Measurements from ENCODE around the gene THAP11.
"Not testable (repeated sequence)": the region's sequence is repeated elsewhere in the genome, so short reads cannot be mapped to it uniquely, and the experiment has no call there.

The THAP11 gene

GRCh38 chr16:67820608-67821259, 21.4 kb upstream of the THAP11 start:
- no peaks in the 10 kb centered on the region for H3K9me3 Mint-ChIP-seq
- H3K27ac Mint-ChIP-seq = no peak overlapping the region
- H3K36me3 Mint-ChIP-seq = no peaks in the 10 kb centered on the region
- DNase-seq (ENCODE audit: low spot score in 2 of 2) (no peak), ATAC-seq (ENCODE audit: low read depth) (no peak)
- no peaks in the 10 kb centered on the region for H3K27me3 Mint-ChIP-seq
- peaks cover 6% of the 10 kb centered on the region for H3K4me1 Mint-ChIP-seq
- H3K4me3 Mint-ChIP-seq = no peak overlapping the region

DNA sequence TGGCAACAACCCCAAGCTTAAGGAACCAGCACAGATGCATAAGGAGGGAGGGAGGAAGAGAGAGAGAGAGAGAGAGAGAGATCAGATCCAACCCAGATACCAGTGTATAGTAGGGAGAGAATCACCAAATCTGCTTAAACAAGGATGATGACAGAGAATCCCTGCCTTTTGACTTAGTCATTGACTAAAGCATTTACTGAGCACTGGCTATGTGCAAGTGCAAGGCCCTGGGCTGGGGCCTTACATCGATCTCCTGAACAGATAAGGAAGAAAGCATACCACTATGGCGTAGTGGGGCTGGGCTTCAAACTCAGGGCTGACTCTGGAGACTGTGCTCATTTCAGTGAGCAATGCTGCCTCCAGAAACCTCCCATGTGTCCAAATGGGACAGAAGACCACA, 19.6 kb upstream of the THAP11 start:
- Mint-ChIP-seq H3K27ac (no peak overlapping the region), H3K4me3 (no peak overlapping the region), H3K4me1 (peaks cover 2% of the 10 kb centered on the region), H3K36me3 (no peaks in the 10 kb centered on the region), H3K9me3 (no peaks in the 10 kb centered on the region), H3K27me3 (no peaks in the 10 kb centered on the region)
- ATAC-seq (ENCODE audit: low read depth) (no peak), DNase-seq (ENCODE audit: low spot score in 2 of 2) (no peak)

- Mint-ChIP-seq H3K9me3 (no peaks in the 10 kb centered on the region), H3K27me3 (no peaks in the 10 kb centered on the region), H3K27ac (no peak overlapping the region), H3K4me3 (no peak overlapping the region), H3K4me1 (peaks cover 5% of the 10 kb centered on the region), H3K36me3 (peaks cover 4% of the 10 kb centered on the region)
- DNase-seq (ENCODE audit: low spot score in 2 of 2) = no peak
- no peak for ATAC-seq (ENCODE audit: low read depth)
Measured at GRCh38 chr16:67825119-67825518, 17.0 kb upstream of the THAP11 start.

DNA sequence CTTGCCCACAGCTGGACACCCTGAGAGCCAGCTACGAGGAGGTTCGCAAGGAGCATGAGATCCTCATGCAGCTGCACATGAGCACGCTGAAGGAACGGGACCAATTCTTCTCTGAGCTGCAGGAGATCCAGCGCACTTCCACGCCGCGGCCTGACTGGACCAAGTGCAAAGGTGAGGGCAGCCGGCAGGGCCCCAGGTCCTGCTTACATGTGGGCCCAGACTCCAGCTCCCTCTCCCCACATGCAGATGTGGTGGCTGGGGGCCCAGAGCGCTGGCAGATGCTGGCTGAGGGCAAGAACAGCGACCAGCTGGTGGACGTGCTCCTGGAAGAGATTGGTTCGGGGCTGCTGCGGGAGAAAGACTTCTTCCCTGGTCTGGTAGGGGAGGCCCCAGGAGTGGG, 16.2 kb upstream of the THAP11 start:
- H3K27me3 Mint-ChIP-seq = no peaks in the 10 kb centered on the region
- no peaks in the 10 kb centered on the region for H3K9me3 Mint-ChIP-seq
- no peak overlapping the region for H3K27ac Mint-ChIP-seq
- peaks cover 5% of the 10 kb centered on the region for H3K4me1 Mint-ChIP-seq
- no peak for DNase-seq (ENCODE audit: low spot score in 2 of 2)
- H3K36me3 Mint-ChIP-seq = peaks cover 4% of the 10 kb centered on the region
- ATAC-seq (ENCODE audit: low read depth) = no peak
- no peak overlapping the region for H3K4me3 Mint-ChIP-seq

GRCh38 chr16:67828651-67829050, 13.5 kb upstream of the THAP11 start:
- Mint-ChIP-seq H3K4me3 (no peak overlapping the region), H3K9me3 (no peaks in the 10 kb centered on the region), H3K27me3 (no peaks in the 10 kb centered on the region), H3K27ac (no peak overlapping the region), H3K36me3 (peaks cover 4% of the 10 kb centered on the region), H3K4me1 (peaks cover 9% of the 10 kb centered on the region)
- no peak for ATAC-seq (ENCODE audit: low read depth)
- DNase-seq (ENCODE audit: low spot score in 2 of 2) = no peak

GRCh38 chr16:67833030-67833414, 9.1 kb upstream of the THAP11 start:
- Mint-ChIP-seq H3K4me3 (peak overlapping the region; percentile 98), H3K9me3 (no peaks in the 10 kb centered on the region), H3K4me1 (peaks cover 11% of the 10 kb centered on the region), H3K27ac (peak overlapping the region; percentile 88), H3K27me3 (peaks cover 3% of the 10 kb centered on the region), H3K36me3 (peaks cover 6% of the 10 kb centered on the region)
- no peak for ATAC-seq (ENCODE audit: low read depth)
- DNase-seq (ENCODE audit: low spot score in 2 of 2) = no peak

- Mint-ChIP-seq H3K27ac (peak overlapping the region; percentile 88), H3K4me1 (peaks cover 11% of the 10 kb centered on the region)
Measured at GRCh38 chr16:67833415-67834241, 8.5 kb upstream of the THAP11 start.

DNA sequence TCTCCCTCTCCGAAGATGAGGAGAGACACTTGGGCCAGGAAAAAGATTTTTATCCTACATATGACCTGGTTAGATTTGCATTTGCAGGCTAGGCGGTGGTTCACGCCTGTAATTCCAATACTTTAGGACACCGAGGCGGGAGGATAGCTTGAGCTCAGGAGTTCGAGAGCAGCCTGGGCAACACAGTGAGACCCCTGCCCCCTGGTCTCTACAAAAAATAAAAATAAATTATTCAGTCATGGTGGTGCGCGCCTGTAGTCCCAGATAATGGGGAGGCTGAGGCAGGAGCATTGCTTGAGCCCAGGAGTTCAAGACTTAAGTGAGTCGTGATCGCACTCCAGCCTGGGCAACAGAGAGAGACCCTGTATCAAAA, 7.9 kb upstream of the THAP11 start:
- ATAC-seq (ENCODE audit: low read depth) (no peak), DNase-seq (ENCODE audit: low spot score in 2 of 2) (no peak)
- Mint-ChIP-seq H3K4me1 (peaks cover 11% of the 10 kb centered on the region), H3K27ac (no peak overlapping the region), H3K27me3 (peaks cover 3% of the 10 kb centered on the region), H3K4me3 (peak overlapping the region; percentile 98), H3K36me3 (peaks cover 6% of the 10 kb centered on the region), H3K9me3 (no peaks in the 10 kb centered on the region)

More at GRCh38 chr16:67833415-67834241, 8.5 kb upstream of the THAP11 start:
- peak overlapping the region; percentile 98 for H3K4me3 Mint-ChIP-seq
- H3K27me3 Mint-ChIP-seq = peaks cover 3% of the 10 kb centered on the region
- H3K9me3 Mint-ChIP-seq = no peaks in the 10 kb centered on the region
- peaks cover 6% of the 10 kb centered on the region for H3K36me3 Mint-ChIP-seq
- ATAC-seq (ENCODE audit: low read depth) (peak; percentile 100), DNase-seq (ENCODE audit: low spot score in 2 of 2) (peak; percentile 89 to 96)

- H3K4me1 Mint-ChIP-seq; DNase-seq (ENCODE audit: low spot score in 2 of 2); H3K27ac Mint-ChIP-seq; ATAC-seq (ENCODE audit: low read depth); H3K4me3 Mint-ChIP-seq; H3K36me3 Mint-ChIP-seq; H3K27me3 Mint-ChIP-seq; H3K9me3 Mint-ChIP-seq: not testable (repeated sequence)
Measured at GRCh38 chr16:67837190-67837589, 4.9 kb upstream of the THAP11 start.

- Mint-ChIP-seq H3K9me3 (no peaks in the 10 kb centered on the region), H3K27ac (no peak overlapping the region), H3K27me3 (peaks cover 3% of the 10 kb centered on the region), H3K4me3 (no peak overlapping the region), H3K4me1 (peaks cover 9% of the 10 kb centered on the region), H3K36me3 (peaks cover 1% of the 10 kb centered on the region)
- DNase-seq (ENCODE audit: low spot score in 2 of 2) (no peak), ATAC-seq (ENCODE audit: low read depth) (no peak)
Measured at GRCh38 chr16:67837811-67838210, 4.3 kb upstream of the THAP11 start.

- DNase-seq (ENCODE audit: low spot score in 2 of 2) (no peak), ATAC-seq (ENCODE audit: low read depth) (no peak)
- H3K27ac Mint-ChIP-seq = peak overlapping the region; percentile 88
- H3K9me3 Mint-ChIP-seq = no peaks in the 10 kb centered on the region
- peak overlapping the region; percentile 95 for H3K4me3 Mint-ChIP-seq
- peaks cover 1% of the 10 kb centered on the region for H3K36me3 Mint-ChIP-seq
- peaks cover 3% of the 10 kb centered on the region for H3K27me3 Mint-ChIP-seq
- H3K4me1 Mint-ChIP-seq = peaks cover 21% of the 10 kb centered on the region
Measured at GRCh38 chr16:67841198-67841815, 813 bp upstream of the THAP11 start.

GRCh38 chr16:67842509-67843342, 606 bp downstream of the THAP11 start:
- ATAC-seq (ENCODE audit: low read depth) (peak; percentile 21), DNase-seq (ENCODE audit: low spot score in 2 of 2) (peak; percentile 51 to 62)
- Mint-ChIP-seq H3K27ac (peak overlapping the region; percentile 88), H3K9me3 (no peaks in the 10 kb centered on the region), H3K27me3 (peaks cover 2% of the 10 kb centered on the region), H3K36me3 (peaks cover 1% of the 10 kb centered on the region), H3K4me3 (peak overlapping the region; percentile 95), H3K4me1 (peaks cover 23% of the 10 kb centered on the region)

- H3K27me3 Mint-ChIP-seq = no peaks in the 10 kb centered on the region
- DNase-seq (ENCODE audit: low spot score in 2 of 2) (no peak), ATAC-seq (ENCODE audit: low read depth) (no peak)
- H3K4me1 Mint-ChIP-seq = peaks cover 23% of the 10 kb centered on the region
- H3K27ac Mint-ChIP-seq = peak overlapping the region; percentile 88
- H3K36me3 Mint-ChIP-seq = no peaks in the 10 kb centered on the region
- peak overlapping the region; percentile 95 for H3K4me3 Mint-ChIP-seq
- H3K9me3 Mint-ChIP-seq = no peaks in the 10 kb centered on the region
Measured at GRCh38 chr16:67843343-67843765, 1.2 kb downstream of the THAP11 start.

GRCh38 chr16:67844497-67844896, 2.4 kb downstream of the THAP11 start:
- Mint-ChIP-seq H3K27me3 (no peaks in the 10 kb centered on the region), H3K4me3 (peak overlapping the region; percentile 29)
- ATAC-seq (ENCODE audit: low read depth) = no peak

More at GRCh38 chr16:67844497-67844896, 2.4 kb downstream of the THAP11 start:
- H3K4me1 Mint-ChIP-seq = peaks cover 26% of the 10 kb centered on the region
- H3K27ac Mint-ChIP-seq = no peak overlapping the region
- no peak for DNase-seq (ENCODE audit: low spot score in 2 of 2)
- H3K36me3 Mint-ChIP-seq = no peaks in the 10 kb centered on the region
- no peaks in the 10 kb centered on the region for H3K9me3 Mint-ChIP-seq
